Hepatocyte (in vitro differentiated cells): ENCODE data around the gene ZFR2.

Experiments
- EZH2 ChIP-seq: fragments of 200-600 bp; sonication (generic); IDR thresholded peaks from 2 replicates; pipeline ENCODE4 v1.6.1; 2016; ENCODE audit warnings: antibody characterized with exemption, mild to moderate bottlenecking, borderline replicate concordance
- EZH2phosphoT487 ChIP-seq: fragments of 200-600 bp; sonication (generic); IDR thresholded peaks from one replicate; pipeline ENCODE4 v1.6.1; 2018; ENCODE audit warnings: antibody characterized with exemption, mild to moderate bottlenecking, low read depth, moderate library complexity; ENCODE audit not compliant: unreplicated experiment, severe bottlenecking
- TF ChIP-seq, protein P1 (sequence below): fragments of 200-600 bp; sonication (generic); IDR thresholded peaks from 2 replicates; pipeline ENCODE4 v1.5.1; 2016; ENCODE audit warnings: antibody characterized with exemption, mild to moderate bottlenecking; ENCODE audit not compliant: poor library complexity

DNA sequence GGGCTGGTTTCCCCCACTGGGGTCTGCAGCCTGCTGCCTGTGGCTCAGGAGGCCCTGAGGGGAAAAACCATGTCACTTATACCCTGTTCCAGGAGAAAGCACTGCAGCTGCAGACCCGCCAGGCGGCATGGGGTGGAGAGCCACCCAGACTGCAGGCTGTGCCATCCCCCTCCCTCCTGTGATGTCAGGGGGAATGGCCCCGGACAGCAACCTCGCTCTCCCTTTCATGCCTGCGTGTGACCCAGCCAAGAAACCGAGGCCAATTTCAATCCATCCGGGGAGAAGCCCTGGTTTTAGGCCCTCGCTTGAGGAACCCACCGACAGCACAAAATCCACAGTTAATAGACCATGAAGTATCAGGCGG is 45.5 kb downstream of the ZFR2 start:
- TF ChIP-seq, protein P1, sequence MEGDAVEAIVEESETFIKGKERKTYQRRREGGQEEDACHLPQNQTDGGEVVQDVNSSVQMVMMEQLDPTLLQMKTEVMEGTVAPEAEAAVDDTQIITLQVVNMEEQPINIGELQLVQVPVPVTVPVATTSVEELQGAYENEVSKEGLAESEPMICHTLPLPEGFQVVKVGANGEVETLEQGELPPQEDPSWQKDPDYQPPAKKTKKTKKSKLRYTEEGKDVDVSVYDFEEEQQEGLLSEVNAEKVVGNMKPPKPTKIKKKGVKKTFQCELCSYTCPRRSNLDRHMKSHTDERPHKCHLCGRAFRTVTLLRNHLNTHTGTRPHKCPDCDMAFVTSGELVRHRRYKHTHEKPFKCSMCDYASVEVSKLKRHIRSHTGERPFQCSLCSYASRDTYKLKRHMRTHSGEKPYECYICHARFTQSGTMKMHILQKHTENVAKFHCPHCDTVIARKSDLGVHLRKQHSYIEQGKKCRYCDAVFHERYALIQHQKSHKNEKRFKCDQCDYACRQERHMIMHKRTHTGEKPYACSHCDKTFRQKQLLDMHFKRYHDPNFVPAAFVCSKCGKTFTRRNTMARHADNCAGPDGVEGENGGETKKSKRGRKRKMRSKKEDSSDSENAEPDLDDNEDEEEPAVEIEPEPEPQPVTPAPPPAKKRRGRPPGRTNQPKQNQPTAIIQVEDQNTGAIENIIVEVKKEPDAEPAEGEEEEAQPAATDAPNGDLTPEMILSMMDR: no peak
- TF ChIP-seq EZH2phosphoT487: no peak
- TF ChIP-seq EZH2: no peak
